NCI-H2081 (cell line): ENCODE data around the gene UQCC5.
"Not testable (repeated sequence)": the region's sequence is repeated elsewhere in the genome, so short reads cannot be mapped to it uniquely, and the experiment has no call there.

Experiments
- DNase-seq, 2 experiments: peaks; one replicate each; lab custom pipeline; 2025; lab: John Stamatoyannopoulos, UW

UQCC5 gene

DNA sequence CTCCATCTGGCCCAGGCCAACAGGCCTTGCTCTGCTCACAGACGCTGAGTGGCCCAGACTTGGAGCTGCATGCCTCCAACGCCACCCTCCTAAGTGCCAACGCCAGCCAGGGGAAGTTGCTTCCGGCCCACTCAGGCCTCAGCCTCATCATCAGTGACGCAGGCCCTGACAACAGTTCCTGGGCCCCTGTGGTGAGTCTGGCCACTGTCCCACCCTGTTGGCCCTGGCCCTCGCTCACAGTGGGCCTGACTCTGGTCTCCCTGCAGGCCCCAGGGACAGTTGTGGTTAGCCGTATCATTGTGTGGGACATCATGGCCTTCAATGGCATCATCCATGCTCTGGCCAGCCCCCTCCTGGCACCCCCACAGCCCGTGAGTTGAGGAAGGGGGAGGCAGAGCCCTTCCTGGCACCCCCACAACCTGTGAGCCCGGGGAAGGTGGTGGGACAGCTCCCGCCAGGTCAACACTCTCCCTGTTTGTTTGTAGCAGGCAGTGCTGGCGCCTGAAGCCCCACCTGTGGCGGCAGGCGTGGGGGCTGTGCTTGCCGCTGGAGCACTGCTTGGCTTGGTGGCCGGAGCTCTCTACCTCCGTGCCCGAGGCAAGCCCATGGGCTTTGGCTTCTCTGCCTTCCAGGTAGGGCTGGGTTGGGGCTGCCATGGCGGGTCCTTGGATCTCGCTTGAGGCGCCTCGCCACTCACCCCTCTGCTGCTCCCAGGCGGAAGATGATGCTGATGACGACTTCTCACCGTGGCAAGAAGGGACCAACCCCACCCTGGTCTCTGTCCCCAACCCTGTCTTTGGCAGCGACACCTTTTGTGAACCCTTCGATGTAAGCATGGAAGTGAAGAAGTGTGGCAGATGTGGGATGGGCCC lies 12.8 kb upstream of the UQCC5 start:
- DNase-seq, result no peak

DNA sequence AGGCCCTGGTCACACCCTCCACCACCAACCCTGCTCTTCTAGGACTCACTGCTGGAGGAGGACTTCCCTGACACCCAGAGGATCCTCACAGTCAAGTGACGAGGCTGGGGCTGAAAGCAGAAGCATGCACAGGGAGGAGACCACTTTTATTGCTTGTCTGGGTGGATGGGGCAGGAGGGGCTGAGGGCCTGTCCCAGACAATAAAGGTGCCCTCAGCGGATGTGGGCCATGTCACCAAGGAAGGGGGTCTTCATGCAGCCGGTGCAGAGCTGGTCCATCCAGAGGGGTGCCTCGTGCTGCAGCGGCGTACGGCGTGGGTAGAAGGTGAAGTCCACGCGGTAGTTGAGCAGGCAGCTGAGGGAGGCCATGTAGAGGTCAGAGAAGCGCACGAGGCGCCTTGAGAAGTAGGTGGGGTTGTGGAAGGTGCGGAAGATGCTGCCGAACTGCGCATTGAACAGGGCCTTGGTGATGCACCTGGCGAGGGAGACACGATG lies 12.1 kb upstream of the UQCC5 start:
- no peak for DNase-seq

DNA sequence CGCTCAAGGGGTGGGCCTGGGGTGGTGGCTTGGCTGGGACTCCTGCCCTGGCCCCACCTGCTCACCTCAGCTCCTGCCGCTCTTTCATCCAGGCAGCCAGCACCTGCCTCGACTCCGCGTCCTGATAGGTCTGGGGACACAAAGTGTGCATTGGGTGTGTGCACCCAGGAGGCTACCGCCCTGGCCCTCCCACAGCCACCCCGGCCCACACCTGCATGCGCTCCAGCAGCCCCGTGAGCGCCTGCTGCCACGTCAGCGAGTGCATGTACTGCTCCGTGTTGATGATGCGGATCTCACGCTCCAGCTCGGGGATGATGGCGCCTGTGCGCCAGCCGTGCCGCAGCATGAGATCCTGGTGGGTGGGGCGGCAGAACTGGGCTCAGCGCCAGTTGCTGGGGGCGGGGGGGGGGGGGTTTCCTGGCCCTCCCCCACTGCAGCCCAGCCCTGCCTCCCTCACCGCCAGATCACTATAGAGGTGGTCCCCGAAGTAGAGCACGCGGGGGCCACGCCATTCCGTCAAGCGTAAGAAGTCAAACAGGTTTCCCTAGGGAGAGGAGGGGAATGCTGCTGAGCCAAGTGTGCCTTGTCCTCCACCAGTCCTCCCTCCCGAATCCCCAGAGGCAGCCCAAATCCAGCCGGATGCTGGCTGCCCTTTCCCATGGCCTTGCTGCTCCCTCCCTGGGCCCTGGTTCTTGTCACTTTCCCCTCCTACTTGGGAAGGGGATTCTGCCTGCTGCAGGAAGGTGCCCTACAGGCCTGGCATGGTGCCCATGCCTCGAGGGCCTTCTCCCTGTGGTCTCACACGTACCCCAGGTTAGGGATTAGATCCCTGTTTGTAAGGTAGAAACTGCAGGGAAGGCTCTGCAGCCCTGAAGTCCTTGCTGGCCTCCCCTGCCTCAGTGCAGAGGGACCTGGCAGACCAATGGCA lies 11.4 kb upstream of the UQCC5 start:
- no peak for DNase-seq

DNA sequence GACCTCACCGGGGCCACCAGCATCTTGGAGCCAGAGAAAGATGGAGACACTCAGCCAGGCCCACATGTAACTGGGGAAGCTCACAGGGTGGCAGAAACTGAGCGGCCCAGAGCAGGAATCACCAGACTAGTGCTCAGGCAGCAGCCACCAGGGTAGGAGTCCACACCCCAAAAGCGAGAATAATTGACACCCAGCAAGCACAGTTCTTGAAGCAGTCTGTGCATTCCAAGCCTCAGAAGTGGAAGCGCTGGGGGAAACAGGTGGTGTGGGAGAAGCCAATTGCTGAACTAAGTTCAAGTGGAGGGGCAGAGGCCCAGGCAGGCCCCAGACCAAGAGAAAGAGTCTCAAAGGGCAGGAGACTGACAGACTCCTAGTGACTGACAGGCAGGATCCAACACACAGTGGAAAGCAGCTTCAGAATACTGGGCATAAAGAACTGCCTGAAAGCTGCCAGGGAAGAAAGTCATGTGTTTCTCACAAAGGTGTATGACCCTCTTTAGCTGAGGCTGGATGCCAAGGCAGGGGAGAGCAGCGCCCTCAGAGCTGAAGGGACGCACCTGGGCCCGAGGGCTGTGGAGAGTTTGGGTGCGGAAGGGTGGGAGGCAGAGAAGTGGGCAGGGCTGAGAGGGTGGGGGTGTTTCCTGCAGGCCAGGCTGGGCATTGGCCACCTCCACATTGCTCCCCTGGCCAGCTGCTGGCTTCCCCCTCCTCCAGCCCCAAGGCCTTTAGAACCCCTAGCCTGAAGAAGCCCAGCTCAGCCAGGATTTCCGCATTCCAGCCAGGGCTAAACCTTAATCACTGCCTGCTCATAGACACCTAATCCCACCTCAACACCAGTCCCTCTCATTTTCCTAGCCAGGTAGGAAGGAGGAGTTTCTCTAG lies 10.5 kb upstream of the UQCC5 start:
- no peak for DNase-seq

DNA sequence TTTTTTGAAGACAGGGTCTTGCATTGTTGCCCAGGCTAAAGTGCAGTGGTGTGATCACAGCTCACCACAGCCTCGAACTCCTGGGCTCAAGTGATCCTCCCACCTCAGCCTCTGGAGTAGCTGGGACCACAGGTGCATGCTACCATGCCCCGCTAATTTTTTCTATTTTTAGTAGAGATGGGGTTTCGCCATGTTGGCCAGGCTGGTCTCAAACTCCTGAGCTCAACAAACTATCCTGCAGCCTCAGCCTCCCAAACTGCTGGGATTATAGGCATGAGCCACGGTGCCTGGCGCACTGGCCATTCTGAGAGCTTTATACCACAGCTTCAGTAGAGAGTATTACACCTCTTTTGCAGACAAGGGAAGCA lies 9.8 kb upstream of the UQCC5 start:
- not testable (repeated sequence) for DNase-seq

DNA sequence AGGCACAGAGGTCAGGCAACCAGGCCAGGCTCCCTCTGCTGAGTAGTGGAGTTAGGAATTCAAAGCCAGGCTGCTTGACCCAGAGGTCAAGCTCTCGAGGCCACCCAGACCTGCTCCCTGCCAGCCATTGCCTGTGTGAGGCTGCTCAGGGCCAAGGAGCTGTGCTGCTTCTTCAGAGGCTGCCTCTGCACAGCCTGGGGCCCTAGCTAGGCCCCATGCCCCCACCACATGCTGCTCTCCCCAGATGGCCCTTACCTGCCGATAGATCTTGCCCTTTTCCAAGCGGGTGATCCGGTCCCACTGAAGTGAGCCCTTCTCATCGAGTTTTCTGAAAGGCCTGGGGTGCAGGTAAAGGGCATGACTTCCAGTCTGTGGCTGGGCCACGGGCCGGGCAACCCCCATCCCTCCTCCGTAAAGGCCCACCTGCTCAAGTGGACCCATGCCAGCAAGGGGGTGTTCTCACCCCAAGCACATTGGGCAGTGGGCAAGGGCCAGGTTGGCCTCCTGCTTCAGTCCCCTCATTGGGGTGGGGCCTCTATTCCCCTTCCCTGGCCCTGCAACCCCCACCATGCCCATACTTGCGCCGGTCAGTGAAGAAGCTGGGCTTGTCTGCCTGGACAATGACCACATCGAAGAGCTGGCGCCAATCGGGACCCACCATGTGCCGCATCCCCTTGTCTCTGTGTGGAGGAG lies 9.2 kb upstream of the UQCC5 start:
- DNase-seq, result no peak

DNA sequence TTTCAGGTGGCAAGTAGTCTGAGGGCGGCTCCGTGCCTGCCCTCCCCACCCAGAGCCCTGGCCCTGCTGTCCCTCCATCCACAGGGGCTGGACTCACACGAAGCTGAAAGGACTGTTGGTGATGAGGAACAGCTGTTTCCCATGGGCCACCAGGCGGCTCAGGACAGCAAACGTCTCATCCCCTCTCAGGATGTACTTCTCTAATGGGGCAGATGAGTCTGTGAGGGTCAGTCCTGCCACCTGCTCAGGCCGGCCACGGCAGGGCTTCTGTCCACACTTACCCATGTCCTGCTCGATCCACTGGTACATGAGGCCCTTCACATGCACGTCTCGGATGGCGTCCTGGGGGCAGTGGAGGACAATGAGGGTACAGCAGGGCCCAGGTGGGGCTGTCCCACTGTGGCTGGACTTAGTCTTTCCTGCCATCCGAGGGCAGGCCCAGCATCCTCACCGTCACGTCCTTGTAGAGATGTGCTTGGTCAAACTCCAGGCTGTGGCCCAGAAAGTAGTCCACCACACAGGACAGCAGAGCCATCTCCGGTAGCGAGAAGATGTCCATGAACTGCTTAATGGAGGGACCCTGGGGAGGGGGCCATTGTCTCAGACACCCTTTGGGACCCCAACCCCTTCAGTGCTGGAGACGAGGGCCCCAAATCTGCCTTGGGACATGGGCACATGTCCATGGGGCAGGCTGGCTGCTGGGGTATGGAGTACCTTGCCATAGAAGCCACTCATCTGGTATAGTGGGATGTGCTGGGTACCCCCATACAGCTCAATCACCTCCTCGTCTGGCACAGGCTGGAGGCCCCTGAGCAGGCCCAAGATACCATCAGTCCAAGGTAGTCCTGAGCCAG lies 8.4 kb upstream of the UQCC5 start:
- DNase-seq, result no peak

DNA sequence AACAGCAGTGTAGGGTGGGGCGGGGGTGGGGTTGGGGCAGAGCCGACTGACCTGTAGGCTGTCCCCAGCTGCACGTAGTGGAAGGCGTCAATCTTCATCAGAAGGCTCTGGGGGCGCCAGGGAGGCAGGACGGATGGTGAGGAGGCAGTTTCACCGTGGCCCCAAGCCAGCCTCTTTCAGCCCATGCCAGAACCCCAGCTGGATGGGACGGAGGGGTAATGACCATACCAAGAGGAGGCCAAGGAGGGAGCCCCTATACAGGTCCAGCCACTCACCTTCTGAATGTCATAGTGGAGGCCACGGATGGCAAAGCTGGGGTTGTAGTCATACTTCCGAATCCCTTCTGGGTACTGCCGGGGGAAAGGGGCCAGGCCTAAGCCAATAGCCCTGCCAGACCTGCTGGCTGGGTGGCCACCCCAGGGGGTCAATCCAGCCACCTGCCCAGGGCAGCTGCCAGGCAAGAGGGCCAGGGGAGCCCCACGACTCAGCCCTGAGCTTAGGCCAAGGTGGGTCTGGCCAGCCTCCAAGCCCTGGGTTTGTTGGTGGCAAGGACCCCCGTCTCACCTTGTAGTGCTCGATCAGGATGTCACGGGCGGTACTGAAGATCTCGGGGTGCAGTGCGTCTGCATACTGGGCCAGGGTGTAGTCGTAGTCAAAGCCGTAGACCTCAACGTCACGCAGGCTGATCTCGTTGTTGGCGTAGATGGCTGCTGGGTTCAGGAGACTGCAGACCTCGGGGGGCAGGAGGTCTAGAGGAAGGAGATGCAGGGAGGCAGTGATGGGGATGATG lies 7.6 kb upstream of the UQCC5 start:
- DNase-seq, result no peak

DNA sequence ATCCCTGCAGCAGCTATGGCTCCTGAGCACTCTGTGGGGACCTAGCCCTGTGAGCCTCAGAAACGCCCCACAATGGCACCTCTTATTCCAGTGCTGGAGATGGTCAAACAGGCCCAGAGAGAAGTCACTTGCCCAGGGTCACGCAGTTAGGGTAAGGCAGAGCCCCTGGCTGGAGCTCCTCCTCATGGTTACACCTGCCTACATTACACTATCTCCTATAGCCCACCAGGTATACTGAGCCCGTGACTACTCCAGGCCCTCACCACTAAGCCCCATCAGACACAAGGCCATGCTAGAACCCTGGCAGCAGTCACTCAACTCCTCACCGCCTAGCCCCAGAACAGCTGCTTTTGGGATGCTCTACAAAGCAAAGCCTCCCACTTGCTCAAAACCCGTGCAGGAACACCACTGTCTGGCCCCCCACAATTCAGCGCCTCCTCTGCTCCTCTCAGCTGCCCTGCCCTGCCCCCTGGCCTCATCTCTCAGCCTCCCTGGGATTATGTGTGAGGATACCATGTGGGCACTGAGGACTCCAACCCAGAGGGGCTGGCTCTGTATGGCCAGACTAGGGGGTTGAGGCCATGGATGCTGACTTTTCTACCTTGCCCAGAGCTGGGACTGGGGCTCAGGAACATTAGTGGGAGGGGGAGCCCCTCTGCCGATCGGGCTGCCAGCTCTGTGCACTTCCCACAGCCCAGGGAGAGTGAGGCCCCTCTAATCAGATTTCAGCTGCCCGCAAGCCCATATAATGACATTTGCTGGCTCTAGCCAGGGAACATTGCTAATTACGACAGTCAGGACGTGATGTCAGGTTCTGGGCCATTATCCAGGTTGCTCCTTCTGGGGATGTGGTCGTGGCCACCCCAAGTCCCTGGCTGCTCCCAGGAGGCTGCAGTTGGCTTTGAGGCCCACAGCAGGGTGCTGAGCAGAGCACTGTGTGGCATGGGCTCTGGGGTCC lies 6.8 kb upstream of the UQCC5 start:
- DNase-seq, result no peak

DNA sequence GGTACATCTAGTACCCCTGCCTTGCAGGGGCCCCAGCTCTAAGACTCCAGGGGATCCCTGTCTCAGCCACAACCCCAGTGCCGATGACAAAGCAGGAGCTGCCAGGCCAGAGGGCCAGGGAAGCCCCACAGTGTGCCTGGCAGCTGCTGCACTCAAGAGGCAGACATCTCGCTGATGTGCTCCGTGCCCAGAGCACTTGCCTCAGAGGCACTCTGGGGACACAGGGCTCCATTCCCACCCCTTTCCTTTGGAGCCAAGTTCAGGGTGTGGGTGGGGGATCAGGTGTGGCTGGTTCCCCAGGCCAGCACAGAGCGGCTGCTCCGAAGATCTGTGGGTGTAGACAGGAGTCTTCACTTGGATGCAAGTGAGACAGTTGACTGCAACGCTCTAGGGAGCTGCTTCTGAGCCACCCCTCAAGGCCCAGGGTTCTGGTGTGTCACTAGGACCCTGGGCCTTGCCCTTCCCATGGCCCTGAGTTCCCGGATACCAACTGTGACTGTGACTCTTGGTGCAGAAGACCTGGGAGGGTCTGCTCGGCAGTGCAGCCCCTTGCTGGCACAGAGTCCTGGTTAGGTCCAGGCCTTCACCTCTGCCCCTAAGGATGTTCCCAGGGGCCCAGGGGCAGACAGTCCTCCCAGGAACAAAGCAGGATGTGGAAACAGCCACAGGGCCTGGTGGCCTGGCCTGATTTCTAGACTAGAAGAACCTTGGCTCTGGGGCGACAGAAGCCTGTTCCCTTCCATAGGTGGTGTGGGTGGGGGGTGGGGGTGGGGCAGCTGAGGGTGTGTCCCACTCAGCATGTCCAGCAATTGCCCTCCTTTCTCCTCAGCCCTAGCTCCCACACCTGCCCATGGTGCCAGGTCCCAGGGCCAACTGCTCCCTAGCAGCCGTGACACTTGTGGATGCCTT lies 5.2 kb upstream of the UQCC5 start:
- DNase-seq, result no peak

DNA sequence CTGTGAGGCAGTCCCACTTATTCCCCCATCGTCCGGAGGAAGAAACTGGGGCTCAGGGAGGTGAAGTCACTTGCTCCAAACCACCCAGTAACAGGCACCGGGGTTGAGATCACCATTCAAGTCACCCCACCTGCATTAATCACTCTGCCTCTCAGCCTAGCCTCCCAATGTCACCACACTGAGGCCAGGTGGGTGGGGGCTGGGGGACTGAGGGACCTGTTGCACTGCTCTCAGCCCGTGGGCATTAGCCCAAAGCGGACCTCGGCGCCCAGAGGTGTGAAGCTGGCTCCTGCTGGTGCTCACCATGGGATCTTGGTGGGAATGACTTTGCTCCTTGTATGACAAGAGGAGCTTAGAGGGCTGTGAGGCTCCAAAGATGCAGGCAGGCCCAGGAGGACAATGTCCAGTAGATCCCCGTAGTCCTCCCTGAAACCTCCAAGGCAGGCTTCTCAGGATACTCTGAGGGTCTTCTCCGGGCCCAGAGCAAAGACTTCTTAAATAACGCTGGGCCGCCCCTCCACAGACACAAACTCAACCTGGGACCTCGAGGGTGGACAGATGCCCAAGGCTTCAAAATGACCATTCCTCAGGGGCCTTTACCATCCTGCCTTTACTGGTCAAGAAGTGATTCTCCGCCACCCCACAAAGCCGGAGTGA lies 4.4 kb upstream of the UQCC5 start:
- DNase-seq, result no peak

DNA sequence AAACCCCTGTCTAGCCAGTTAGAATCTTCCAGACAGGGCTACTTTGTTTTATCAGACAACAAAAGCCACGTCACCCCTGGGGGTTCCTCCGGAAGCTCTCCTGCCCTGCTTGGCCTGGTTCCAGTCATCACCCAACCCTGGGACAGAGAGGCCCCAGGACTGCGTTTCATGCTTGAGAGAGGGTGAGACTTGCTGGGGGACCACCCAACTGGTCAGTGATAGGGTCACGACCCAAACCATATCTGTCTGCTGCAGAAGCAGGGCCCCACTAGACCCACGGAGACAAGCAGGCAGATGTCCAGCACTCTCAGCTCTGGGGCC lies 3.9 kb upstream of the UQCC5 start:
- peak; percentile 8 to 36 for DNase-seq

DNA sequence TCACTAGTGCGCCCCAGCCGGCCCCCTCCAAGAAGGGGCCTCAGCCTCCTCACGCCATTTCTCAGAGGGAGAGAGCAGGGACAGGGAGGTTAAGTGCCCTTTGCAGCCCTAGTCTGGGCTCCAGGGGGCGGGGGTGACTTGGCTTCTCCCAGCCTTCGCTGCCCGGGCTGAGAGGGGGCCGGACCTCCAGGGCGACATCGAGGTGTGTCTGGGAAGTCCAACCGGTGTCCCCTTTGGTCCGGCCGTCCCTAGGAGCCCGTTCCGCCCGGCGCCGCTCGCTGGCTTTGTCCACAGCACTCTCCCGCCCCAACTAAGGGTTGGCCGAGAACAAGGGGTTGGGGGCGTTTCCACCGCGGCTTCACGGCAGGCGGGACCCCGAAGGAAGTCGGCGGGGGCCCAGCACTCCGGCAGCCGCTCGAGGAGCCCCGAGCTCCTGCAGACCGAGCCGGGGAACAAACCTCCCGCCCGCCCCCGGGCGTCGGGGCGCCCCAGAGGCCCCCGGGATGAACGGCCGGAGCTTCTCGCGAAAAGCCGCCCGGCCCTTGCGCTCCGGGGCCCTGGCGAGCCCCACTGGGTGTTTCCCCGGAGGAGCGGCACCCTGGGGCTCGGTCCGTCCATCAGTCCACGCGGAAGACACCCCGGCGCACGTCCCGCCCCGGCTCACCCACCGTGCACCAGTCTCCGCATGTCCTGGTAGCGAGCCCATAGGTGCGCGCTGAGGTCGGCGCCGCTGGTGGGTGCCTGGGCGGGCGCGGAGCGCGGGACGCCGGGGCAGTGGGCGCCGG lies 3.4 kb upstream of the UQCC5 start:
- DNase-seq, result peak in 1 of 2 experiments; percentile 16

DNA sequence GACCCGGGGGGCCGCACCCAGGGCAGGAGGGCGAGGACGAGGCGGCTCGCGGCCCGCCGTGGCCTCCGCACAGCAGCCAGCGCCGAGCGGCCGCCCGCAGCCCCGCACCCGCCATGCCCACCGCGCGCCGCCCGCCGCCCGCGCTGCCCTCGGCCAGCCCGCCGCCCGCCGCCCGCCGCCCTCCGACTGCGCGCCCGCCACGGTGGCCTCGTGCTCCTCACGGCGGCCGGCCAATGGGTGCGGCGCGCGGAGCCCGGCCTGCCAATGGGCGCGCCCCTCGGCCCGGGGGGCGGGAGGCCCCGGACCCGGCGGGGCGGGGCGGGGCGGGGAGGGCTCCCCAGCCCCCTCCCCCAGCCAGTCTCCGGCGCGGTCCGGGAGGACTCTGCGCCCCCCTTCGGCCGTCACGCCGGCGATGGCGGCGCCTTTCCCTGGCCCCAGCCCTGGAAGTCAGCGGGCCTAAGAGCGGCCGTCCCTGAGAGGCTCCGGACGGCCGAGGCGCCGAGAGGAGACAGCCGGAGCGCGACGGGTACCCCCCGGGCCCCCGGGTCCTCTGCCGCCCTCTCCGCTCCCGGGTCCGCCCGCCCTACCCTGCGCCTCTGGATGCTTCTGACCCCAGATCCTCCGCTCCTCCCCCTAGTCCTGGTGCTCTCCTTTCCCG lies 2.7 kb upstream of the UQCC5 start, which contains the start of gene NT5DC2:
NT5DC2 (minus strand) TSS at position 235 of the 658 bp plus-strand sequence; CDS start at position 115, 120 bp downstream.
- DNase-seq, result peak; percentile 65 to 78
